ENCODE data around the gene HPSE2.
"Not testable (repeated sequence)": the region's sequence is repeated elsewhere in the genome, so short reads cannot be mapped to it uniquely, and the experiment has no call there.

HPSE2 gene

DNA sequence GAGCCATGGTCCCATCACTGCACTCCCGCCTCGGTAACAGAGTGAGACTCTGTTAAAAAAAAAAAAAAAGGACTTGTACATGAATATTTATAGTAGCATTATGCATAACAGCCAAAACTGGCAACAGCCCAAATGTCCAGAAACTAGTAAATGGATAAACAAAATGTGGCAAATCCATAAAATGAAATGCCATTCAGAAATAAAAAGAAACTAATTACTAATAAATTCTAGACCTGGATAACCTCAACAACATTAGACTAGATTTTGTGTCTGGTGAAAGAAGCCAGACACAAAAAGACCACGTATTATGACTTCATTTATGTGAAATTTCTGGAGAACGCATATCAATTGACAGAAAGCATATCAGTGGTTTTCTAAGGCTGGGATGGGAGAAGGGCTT, 74.5 kb downstream of the HPSE2 start:
- H3K4me3 ChIP-seq (replicated peaks; ENCODE audit: low read depth, low read length): no peak overlapping the region
- TF ChIP-seq, protein P1, sequence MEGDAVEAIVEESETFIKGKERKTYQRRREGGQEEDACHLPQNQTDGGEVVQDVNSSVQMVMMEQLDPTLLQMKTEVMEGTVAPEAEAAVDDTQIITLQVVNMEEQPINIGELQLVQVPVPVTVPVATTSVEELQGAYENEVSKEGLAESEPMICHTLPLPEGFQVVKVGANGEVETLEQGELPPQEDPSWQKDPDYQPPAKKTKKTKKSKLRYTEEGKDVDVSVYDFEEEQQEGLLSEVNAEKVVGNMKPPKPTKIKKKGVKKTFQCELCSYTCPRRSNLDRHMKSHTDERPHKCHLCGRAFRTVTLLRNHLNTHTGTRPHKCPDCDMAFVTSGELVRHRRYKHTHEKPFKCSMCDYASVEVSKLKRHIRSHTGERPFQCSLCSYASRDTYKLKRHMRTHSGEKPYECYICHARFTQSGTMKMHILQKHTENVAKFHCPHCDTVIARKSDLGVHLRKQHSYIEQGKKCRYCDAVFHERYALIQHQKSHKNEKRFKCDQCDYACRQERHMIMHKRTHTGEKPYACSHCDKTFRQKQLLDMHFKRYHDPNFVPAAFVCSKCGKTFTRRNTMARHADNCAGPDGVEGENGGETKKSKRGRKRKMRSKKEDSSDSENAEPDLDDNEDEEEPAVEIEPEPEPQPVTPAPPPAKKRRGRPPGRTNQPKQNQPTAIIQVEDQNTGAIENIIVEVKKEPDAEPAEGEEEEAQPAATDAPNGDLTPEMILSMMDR (IDR thresholded peaks at IDR 0.05; ENCODE audit: low read depth, low read length, missing control alignments): no peak
- no peak for DNase-seq (ENCODE audit: extremely low read depth, low read depth)

DNA sequence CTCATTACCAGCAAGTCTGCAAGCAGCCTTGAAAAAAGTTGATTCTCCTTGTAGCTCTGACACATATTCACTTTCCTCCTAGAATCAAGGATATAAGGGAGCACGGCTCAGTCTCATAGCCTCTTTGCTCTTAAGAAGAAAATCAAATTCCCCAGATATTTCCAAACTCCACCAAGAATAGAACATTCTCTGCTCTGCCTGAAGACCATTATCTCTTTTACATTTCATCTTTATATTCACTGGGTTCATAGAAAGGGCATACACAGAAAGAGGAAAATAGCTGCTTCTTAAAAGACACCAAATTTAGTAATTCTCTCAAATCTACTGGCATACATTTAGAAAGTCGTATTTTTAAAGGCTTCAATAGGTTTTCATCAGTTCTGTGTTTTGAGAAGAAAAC, 92.0 kb downstream of the HPSE2 start:
- no peak overlapping the region for H3K4me3 ChIP-seq (replicated peaks; ENCODE audit: low read depth, low read length)
- no peak for DNase-seq (ENCODE audit: extremely low read depth, low read depth)
- TF ChIP-seq, protein P1 (IDR thresholded peaks at IDR 0.05; ENCODE audit: low read depth, low read length, missing control alignments): no peak

DNA sequence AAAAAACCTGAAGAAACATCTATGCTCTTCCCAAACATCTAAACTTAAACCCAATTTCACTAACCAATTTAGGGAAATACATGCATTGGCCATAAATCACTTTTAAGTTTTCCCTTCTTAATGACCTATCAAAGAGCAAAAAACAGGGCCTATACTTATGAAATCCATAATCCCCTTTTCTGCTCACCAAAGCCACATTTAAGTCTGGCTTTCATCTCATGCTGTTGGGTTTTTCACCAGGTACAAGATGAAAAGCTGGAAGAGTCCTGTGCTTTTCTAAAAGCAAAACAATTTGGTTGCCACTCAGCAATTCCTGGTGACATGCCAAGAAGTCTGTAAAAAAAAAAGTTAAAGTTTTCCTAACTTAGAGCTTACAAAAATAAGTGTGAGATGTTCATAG, 92.6 kb downstream of the HPSE2 start:
- TF ChIP-seq, protein P1 (IDR thresholded peaks at IDR 0.05; ENCODE audit: low read depth, low read length, missing control alignments): no peak
- no peak overlapping the region for H3K4me3 ChIP-seq (replicated peaks; ENCODE audit: low read depth, low read length)
- no peak for DNase-seq (ENCODE audit: extremely low read depth, low read depth)

DNA sequence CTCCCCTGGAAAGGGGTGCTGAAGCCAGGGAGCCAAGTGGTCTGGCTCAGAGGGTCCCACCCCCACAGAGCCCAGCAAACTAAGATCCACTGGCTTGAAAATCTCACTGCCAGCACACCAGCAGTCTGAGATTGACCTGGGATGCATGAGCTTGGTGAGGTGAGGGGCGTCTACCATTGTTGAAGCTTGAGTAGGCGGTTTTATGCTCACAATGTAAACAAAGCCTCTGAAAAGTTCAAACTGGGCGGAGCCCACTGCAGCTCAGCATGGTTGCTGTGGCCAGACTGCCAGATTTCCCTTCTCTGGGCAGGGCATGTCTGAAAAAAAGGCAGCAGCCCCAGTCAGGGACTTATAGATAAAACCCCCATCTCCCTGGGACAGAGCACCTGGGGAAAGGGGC, 102.8 kb downstream of the HPSE2 start:
- not testable (repeated sequence) for DNase-seq (ENCODE audit: extremely low read depth, low read depth); H3K4me3 ChIP-seq (replicated peaks; ENCODE audit: low read depth, low read length)

DNA sequence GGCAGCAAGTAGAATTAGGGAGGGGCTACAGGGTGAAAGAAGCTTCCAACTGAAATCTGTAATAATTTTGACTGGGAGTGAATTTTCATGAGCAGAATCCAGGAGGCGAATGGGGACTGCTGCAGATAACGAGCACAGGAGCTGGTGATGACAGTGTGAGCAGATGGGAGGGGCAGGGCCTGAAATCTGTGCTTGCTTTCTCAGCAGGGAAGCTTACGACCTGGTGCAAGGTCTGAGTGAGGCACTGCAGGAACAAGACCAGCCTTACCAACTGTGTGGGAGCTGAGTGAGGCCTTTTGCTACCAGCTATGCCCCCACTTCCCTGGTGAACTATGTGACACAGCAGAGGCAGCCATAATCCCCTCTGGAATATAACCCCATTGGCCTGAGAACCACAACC, 109.8 kb downstream of the HPSE2 start:
- TF ChIP-seq, protein P1 (IDR thresholded peaks at IDR 0.05; ENCODE audit: low read depth, low read length, missing control alignments): no peak
- no peak for DNase-seq (ENCODE audit: extremely low read depth, low read depth)
- H3K4me3 ChIP-seq (replicated peaks; ENCODE audit: low read depth, low read length): no peak overlapping the region

DNA sequence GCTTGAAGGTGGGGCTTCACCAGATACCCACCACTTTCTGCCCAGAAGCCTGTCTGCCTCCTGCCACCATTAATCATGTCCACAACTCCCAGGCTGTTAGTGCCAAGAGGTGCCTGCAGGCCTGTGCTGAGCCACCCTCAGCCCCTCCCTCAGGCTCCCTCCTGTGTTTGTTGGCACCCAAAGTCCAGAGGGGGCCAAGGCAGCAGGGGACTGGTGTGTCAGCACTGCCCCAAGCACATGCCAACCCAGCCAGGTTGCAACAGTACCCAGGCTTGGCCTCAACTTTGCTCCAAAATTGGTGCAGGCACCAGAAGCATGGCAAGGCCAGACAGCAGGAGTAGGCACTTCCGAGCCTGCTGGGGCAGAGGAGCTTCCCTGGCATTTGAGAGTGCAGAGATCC, 111.3 kb downstream of the HPSE2 start:
- no peak overlapping the region for H3K4me3 ChIP-seq (replicated peaks; ENCODE audit: low read depth, low read length)
- no peak for DNase-seq (ENCODE audit: extremely low read depth, low read depth)
- TF ChIP-seq, protein P1 (IDR thresholded peaks at IDR 0.05; ENCODE audit: low read depth, low read length, missing control alignments): no peak

DNA sequence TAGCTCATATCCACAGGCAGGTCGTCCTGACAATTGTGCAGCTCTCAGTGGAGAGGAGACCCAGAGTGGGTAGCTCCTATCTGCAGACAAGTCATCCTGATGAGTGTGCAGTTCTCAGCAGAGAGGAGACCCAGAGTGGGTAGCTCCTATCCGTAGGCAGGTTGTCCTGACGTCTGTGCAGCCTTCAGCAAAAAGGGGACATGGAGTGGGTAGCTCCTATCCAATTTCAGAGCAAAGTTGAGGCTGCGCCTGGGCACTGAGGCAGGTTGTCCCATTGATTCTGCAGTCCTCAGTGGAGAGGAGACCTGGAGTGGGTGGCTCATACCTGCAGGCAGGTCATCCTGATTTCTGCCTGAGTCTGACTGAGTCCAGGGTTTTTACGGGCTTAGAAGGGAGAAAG, 111.8 kb downstream of the HPSE2 start:
- DNase-seq (ENCODE audit: extremely low read depth, low read depth): no peak
- TF ChIP-seq, protein P1 (IDR thresholded peaks at IDR 0.05; ENCODE audit: low read depth, low read length, missing control alignments): no peak
- H3K4me3 ChIP-seq (replicated peaks; ENCODE audit: low read depth, low read length): no peak overlapping the region

Data from HFF-Myc (cell line).